LNCaP clone FGC (cell line): Measurements from ENCODE around the gene PAPPA.

Source experiments
- DNase-seq: peaks from one replicate; pipeline ENCODE4 v3.0.0-alpha.2; 2011; ENCODE audit warnings: low read depth
- H3K4me3 ChIP-seq: 2 replicates; pipeline ENCODE4 v1.5.1; 2011; ENCODE audit warnings: mild to moderate bottlenecking, low read depth, low read length, control low read depth
- CTCF ChIP-seq: IDR thresholded peaks from 2 replicates; pipeline ENCODE4 v1.5.1; 2012; ENCODE audit warnings: mild to moderate bottlenecking; ENCODE audit not compliant: control insufficient read depth, insufficient read depth; ENCODE audit errors: extremely low read depth

PAPPA gene

DNA sequence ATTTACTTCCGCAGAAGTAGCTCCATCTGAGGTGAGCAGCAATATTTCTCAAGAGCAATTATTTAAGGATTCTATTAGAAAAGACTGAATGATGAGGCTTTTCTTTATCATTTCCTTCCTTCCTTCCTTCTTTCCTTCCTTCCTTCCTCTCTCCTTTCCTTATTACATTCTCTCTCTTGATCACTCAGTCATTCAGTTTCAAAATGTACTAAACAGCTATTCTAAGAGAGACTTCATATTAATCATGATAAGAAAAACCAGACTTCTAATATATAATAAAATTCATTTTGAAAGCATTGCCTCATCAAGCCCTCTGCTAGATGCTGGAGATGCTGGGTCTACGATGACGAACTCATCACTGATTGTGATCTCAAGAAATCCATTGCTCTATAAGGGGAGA is 30.4 kb upstream of the PAPPA start:
- H3K4me3 ChIP-seq: no peak overlapping the region
- no peak for DNase-seq
- TF ChIP-seq CTCF: no peak

- no peak for DNase-seq
- no peak for TF ChIP-seq CTCF
- H3K4me3 ChIP-seq: no peak overlapping the region
These were observed 29.0 kb upstream of the PAPPA start for GRCh38 chr9:116124472-116125040.

DNA sequence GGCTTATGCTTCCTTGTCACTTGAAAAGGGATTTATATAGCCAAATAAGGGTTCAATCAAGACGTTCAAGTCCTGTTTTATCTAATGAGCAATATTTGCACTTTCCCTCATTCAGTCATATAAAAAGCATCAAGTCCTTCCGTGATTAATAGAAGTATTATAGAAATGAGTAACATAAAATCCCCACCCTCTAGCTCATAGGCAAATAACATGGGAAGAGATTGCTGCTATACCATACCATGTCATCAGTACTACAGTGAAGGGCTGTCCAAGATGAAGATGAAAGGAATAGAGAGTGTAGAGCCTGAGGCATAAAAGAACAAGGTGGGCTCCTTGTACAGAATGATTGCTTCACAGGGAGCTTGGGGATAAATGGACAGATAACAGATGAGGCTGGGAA is 20.4 kb upstream of the PAPPA start:
- no peak overlapping the region for H3K4me3 ChIP-seq
- no peak for TF ChIP-seq CTCF

DNA sequence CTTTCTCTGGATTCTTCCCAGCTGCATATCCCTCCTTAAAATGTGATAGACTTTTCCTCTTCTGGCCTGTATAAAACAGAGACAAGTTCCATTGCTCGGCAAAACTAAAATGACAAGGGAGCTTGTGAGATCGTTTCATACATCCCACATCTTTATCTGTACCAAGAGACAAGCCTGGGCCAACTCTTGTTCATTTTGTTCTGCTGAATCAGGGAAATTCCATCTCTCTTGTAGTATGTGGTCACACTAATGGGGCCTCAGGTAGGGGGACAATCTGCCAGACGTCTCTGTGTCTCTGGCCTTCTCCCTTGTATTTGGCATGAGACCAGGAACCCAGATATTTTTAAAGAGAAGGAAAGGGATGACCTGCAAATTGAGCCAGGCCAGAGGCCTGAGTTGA is 18.6 kb upstream of the PAPPA start:
- no peak for TF ChIP-seq CTCF
- H3K4me3 ChIP-seq: no peak overlapping the region
- no peak for DNase-seq

More for the DNA sequence above, 20.4 kb upstream of the PAPPA start:
- DNase-seq: no peak

- TF ChIP-seq CTCF: no peak
- DNase-seq: no peak
- H3K4me3 ChIP-seq: no peak overlapping the region
These were observed 16.6 kb upstream of the PAPPA start for GRCh38 chr9:116137010-116137409.

DNA sequence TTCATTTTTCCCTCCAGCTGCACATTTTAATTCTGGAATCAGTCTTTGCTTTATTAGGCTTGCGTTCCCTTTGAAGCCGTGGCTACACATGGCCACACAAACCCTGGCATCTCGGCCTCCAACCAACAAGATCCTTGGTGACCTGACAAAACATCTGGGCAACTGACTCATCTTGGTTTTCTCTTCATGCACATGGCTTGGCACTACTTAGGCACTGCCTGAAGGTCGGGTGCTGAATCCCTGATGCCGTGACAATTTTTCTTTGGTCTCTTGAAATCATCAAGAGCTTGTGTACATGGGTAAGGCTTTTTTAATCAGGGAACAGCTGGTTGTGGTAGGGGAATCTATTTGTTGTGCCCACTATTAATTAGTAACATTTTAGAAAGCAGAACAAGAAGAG is 16.0 kb upstream of the PAPPA start:
- no peak for TF ChIP-seq CTCF
- H3K4me3 ChIP-seq: no peak overlapping the region
- DNase-seq: no peak

- H3K4me3 ChIP-seq: no peak overlapping the region
- DNase-seq: no peak
- no peak for TF ChIP-seq CTCF
These were observed 11.6 kb upstream of the PAPPA start for GRCh38 chr9:116141864-116142561.
